T-helper 1 cell treated with Interleukin-12 subunit alpha and Interleukin-12 subunit beta and Interleukin-4 antibody, amounts not matched to agents 30 μg/mL and 1 μg/mL, for 36 hours (primary cell): ENCODE data around the gene PRAMEF15.
"Not testable (repeated sequence)": the region's sequence is repeated elsewhere in the genome, so short reads cannot be mapped to it uniquely, and the experiment has no call there.

ENCODE experiments used
- H3K27ac Mint-ChIP-seq: one replicate; pipeline ENCODE4 v1.8.0; 2021; ENCODE audit warnings: mild to moderate bottlenecking, mixed read lengths
- H3K27me3 Mint-ChIP-seq: one replicate; pipeline ENCODE4 v1.8.0; 2021; ENCODE audit warnings: low read depth, mixed read lengths
- H3K36me3 Mint-ChIP-seq: one replicate; pipeline ENCODE4 v1.8.0; 2021; ENCODE audit warnings: low read depth, mixed read lengths
- H3K4me1 Mint-ChIP-seq: one replicate; pipeline ENCODE4 v1.8.0; 2021; ENCODE audit warnings: low read depth, mixed read lengths
- H3K4me3 Mint-ChIP-seq: one replicate; pipeline ENCODE4 v1.8.0; 2021; ENCODE audit warnings: mild to moderate bottlenecking, moderate library complexity, mixed read lengths
- H3K9me3 Mint-ChIP-seq: one replicate; pipeline ENCODE4 v1.8.0; 2021; ENCODE audit warnings: mixed read lengths

The PRAMEF15 gene

DNA sequence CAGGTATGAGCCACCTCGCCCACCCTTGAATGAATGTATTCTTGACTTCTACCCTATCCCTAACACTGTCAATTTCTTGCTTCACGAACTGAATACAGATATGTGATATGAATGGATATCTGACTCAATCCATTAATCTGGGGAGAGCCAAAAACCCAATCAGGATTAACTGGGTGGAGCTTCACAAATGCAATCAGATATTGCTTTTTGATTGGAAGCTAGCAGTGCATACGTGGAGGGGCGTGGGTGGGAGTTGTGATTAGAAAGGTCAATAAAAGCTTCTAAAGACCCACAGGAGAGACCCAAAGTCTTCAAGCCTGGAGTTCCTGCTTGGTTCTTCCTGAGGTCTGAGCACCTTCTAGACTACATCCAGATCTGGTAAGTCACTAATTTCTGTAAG lies at the start of gene PRAMEF15:
PRAMEF15 (plus strand) TSS at position 301 of the 400 bp plus-strand sequence. CDS start 2,827 bp downstream, outside the sequence.
- H3K36me3 Mint-ChIP-seq, H3K27ac Mint-ChIP-seq, H3K4me3 Mint-ChIP-seq, H3K27me3 Mint-ChIP-seq, H3K9me3 Mint-ChIP-seq, H3K4me1 Mint-ChIP-seq: not testable (repeated sequence)

DNA sequence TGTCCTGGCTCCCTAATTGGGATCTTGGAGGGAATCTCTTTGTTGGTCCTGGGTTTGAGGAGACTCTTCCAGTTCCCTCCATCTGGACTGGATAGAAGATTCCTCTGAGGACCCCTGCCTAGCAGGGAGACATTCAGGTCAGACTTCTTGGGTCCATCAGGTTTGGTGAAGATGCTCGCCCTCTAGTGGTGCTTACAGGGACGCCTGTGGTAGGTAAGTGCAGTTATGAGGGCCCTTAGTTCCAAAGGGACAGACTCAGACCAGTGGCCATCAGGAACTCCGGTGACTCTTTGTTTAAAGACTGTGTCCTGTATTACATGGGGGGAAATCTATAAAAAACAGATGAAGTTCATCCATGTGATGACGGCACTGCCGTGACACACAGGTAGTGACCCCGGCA lies 38.4 kb upstream of the PRAMEF15 start:
- H3K9me3 Mint-ChIP-seq, H3K4me3 Mint-ChIP-seq, H3K4me1 Mint-ChIP-seq, H3K36me3 Mint-ChIP-seq, H3K27ac Mint-ChIP-seq, H3K27me3 Mint-ChIP-seq: not testable (repeated sequence)

DNA sequence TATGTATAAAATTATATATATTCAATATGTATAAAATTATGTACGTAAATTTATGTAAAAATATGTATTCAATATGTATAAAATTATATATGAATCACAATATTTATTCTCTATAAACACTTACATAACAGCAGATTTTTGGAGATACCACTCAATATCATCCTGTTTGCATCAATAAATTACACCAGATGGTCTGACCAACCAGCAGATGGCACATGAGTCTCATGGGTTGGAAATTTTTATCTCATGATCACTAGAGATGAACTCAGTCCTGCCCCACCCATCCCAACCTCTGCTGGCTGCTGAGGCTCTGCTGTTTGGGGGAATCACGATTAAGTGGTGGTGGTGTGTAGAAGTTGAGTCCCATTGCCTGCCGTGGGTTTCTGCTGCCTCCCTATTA lies 35.8 kb upstream of the PRAMEF15 start:
- not testable (repeated sequence) for H3K36me3 Mint-ChIP-seq, H3K27me3 Mint-ChIP-seq, H3K27ac Mint-ChIP-seq, H3K4me1 Mint-ChIP-seq, H3K9me3 Mint-ChIP-seq, H3K4me3 Mint-ChIP-seq

DNA sequence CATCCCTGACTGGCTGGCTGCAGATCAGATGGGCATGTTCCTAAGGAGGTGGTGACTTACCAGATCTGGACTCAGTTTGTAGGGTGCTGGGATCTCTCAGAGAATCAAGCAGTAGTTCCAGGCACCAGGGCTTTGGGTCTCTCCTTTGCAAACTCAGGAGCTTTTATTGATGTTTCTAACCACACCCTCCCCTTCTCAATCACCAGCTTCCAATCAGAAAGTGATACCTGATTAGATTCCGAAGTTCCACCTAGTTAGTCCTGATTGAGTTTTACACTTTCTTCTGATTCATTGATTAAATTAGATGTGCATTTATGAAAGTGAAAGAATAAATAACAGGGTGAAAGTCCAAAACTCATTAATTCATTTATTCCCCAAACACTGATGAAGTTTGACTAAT lies 30.3 kb upstream of the PRAMEF15 start, which contains the start of gene PRAMEF8:
PRAMEF8 (minus strand) TSS at position 101 of the 400 bp plus-strand sequence. CDS start 1,046 bp downstream, outside the sequence.
- H3K27me3 Mint-ChIP-seq, H3K36me3 Mint-ChIP-seq, H3K4me3 Mint-ChIP-seq, H3K27ac Mint-ChIP-seq, H3K4me1 Mint-ChIP-seq, H3K9me3 Mint-ChIP-seq: not testable (repeated sequence)

DNA sequence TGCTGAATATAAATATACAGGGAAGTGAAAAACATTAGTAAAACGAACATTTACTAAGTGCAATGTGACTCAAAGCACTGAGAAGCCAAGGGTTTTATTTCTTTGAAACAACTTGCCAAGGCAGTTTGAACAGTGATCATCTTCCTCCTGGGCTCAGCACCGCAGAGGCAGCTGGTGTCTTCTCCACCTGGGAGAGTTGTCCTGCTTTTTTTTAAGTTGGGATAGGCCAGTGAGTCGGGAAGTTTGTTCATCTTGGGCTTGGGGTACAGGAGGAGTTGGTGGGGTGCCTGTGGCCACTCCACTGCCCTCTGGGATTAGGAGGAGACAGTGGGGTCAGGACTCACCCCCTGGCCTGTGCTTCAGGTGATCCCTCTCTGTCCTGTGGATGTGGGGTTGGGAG lies 26.4 kb upstream of the PRAMEF15 start:
- not testable (repeated sequence) for H3K9me3 Mint-ChIP-seq, H3K27ac Mint-ChIP-seq, H3K4me1 Mint-ChIP-seq, H3K27me3 Mint-ChIP-seq, H3K36me3 Mint-ChIP-seq, H3K4me3 Mint-ChIP-seq

DNA sequence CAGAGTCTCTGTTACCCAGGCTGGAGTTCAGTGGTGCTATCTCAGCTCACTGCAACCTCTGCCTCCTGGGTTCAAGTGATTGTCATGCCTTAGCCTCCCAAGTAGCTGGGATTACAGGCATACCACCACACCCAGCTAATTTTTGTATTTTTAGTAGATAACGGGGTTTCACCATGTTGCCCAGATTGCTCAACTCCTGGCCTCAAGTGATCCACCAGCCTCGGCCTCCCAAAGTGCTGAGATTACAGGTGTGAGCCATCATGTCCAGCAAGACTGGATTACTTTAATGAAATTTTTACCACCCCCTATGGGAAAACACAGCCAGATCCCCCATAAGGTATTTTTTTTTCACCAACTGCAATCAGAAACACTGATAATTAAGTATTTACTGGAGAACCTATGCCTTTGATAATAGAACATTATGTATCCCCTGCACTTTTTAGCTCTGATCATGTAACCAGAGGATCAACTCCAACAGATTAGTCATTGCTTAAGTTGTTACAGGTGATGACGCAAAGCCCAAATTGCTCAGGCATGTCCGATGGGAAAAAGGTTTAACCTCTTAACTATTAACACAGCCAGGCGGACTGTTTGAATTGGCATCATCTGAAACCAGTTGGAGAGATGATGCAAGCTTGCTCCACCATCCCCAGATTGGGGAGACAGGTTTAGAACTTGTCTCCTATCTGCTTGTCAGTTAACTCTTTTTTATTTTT lies 18.0 kb upstream of the PRAMEF15 start:
- H3K4me3 Mint-ChIP-seq: not testable (repeated sequence)

DNA sequence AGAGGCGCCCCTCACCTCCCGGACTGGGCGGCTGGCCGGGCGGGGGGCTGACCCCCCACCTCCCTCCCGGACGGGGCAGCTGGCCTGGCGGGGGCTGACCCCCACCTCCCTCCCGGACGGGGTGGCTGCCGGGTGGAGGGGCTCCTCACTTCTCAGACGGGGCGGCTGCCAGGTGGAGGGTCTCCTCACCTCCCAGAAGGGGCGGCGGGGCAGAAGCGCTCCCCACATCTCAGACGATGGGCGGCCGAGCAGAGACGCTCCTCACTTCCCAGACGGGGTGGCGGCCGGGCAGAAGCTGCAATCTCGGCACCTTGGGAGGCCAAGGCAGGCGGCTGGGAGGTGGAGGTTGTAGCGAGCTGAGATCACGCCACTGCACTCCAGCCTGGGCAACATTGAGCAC lies 16.7 kb upstream of the PRAMEF15 start:
- H3K27me3 Mint-ChIP-seq, H3K36me3 Mint-ChIP-seq, H3K4me1 Mint-ChIP-seq, H3K4me3 Mint-ChIP-seq, H3K9me3 Mint-ChIP-seq, H3K27ac Mint-ChIP-seq: not testable (repeated sequence)

More for the DNA sequence above, 18.0 kb upstream of the PRAMEF15 start:
- not testable (repeated sequence) for H3K27ac Mint-ChIP-seq, H3K36me3 Mint-ChIP-seq, H3K9me3 Mint-ChIP-seq, H3K27me3 Mint-ChIP-seq, H3K4me1 Mint-ChIP-seq

DNA sequence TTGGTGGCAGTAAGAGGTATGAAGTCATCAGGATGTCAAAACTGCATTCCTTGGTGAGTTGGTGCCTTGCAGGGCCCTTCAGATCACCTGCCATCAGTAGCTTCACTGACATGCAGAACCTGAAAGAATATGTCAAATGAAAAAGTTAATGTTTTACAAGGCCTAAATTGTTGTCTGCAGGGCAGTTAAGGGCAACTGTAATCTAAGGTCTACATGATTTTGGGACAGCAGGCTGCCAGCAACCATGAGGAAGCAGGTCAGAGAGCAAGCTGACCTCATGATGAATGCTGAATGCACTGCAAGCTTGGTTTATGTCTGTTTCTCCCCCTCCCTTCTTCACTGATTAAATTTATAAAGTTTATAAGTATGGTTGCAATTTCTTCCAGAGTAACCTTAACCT lies 13.2 kb upstream of the PRAMEF15 start:
- not testable (repeated sequence) for H3K36me3 Mint-ChIP-seq, H3K9me3 Mint-ChIP-seq, H3K4me3 Mint-ChIP-seq, H3K4me1 Mint-ChIP-seq, H3K27me3 Mint-ChIP-seq, H3K27ac Mint-ChIP-seq

DNA sequence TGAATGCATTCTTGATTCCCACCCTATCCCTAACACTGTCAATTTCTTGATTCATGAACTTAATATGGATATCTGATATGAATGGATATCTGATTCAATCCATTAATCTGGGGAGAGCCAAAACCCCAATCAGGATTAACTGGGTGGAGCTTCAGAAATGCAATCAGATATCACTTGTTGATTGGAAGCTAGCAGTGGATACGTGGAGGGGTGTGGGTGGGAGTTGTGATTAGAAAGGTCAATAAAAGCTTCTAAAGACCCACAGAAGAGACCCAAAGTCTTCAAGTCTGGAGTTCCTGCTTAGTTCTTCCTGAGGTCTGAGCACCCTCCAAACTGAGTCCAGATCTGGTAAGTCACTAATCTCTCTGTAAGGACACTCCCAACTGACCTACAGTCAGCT lies 12.1 kb upstream of the PRAMEF15 start, which contains the start of gene PRAMEF33:
PRAMEF33 (plus strand) TSS at position 301 of the 400 bp plus-strand sequence. CDS start 2,416 bp downstream, outside the sequence.
- H3K27me3 Mint-ChIP-seq, H3K36me3 Mint-ChIP-seq, H3K4me1 Mint-ChIP-seq: not testable (repeated sequence)

DNA sequence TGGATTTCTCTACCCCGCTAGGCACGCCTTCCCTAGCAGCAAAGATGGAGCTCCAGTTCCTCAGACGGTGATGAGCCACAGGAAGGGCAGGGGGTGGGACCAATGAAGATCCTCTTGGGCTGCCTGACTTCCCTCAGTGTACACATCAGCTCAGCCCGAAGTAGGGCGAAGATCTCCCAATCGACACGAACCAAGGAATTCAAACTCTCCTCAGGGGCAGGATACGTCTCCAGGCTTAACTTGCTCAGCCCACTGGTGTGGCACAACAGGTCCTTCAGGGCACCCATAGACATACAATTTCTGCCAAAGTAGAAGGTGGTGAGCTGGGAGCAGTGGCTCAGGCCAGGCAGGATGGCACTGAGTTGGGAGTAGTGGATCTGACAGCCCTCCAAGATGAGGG lies 27.1 kb downstream of the PRAMEF15 start:
- not testable (repeated sequence) for H3K9me3 Mint-ChIP-seq, H3K4me1 Mint-ChIP-seq, H3K36me3 Mint-ChIP-seq, H3K27me3 Mint-ChIP-seq, H3K4me3 Mint-ChIP-seq, H3K27ac Mint-ChIP-seq

More for the DNA sequence above, 12.1 kb upstream of the PRAMEF15 start, which contains the start of gene PRAMEF33:
- H3K27ac Mint-ChIP-seq, H3K9me3 Mint-ChIP-seq, H3K4me3 Mint-ChIP-seq: not testable (repeated sequence)

DNA sequence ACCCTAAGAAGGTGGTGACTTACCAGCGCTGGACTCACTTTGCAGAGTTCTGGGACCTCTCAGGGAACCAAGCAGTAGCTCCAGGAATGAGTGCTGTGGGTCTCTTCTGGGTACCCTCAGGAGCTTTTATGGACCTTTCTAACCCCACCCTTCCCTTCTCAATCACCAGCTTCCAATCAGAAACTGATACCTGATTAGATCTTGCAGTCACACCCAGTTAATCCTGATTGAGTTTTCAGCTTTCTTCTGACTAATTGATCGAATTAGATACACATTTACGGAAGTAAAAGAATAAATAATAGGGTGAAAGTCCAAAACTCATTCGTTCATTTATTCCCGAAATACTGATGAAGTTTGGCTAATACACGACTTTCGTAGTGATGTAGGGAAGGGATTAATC lies 31.7 kb downstream of the PRAMEF15 start, which contains the start of gene PRAMEF14:
PRAMEF14 (minus strand) TSS at position 101 of the 400 bp plus-strand sequence. CDS start 1,820 bp downstream, outside the sequence.
- not testable (repeated sequence) for H3K9me3 Mint-ChIP-seq, H3K4me3 Mint-ChIP-seq, H3K27ac Mint-ChIP-seq, H3K36me3 Mint-ChIP-seq, H3K27me3 Mint-ChIP-seq, H3K4me1 Mint-ChIP-seq

DNA sequence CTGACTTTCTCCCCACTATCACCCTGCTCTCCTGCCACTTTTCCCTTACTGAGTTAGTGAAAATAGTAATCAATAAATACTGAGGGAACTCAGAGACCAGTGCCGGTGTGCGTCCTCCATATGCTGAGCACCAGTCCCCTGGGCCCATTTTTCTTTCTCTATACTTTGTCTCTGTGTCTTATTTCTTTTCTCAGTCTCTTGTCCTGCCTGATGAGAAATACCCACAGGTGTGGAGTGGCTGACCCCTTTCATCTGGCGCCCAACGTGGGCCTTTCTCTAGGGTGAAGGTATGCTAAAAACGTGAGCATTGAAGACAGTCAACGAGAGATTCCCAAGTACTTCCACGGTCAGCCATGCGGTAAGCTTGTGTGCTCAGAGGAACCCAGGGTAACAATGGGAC lies 38.1 kb downstream of the PRAMEF15 start:
- H3K27ac Mint-ChIP-seq, H3K9me3 Mint-ChIP-seq, H3K27me3 Mint-ChIP-seq, H3K36me3 Mint-ChIP-seq, H3K4me1 Mint-ChIP-seq, H3K4me3 Mint-ChIP-seq: not testable (repeated sequence)

DNA sequence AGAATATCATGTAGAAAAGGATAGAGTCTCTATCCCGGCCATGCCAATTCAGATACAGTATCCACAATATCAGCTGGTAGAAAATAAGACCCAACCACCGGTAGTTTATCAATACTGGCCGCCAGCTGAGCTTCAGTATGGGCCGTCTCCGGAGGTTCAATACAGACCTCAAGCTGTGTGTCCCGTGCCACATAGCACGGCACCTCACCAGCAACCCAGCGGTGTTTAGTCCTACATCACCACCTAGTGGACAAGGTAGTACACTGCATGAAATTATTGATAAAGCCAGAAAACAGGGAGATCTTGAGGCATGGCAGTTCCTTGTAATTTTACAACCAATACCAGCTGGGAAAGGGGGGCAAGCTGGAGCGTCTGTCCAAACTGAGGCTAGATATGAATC lies 39.1 kb downstream of the PRAMEF15 start:
- not testable (repeated sequence) for H3K27ac Mint-ChIP-seq, H3K27me3 Mint-ChIP-seq, H3K36me3 Mint-ChIP-seq, H3K9me3 Mint-ChIP-seq, H3K4me3 Mint-ChIP-seq, H3K4me1 Mint-ChIP-seq

DNA sequence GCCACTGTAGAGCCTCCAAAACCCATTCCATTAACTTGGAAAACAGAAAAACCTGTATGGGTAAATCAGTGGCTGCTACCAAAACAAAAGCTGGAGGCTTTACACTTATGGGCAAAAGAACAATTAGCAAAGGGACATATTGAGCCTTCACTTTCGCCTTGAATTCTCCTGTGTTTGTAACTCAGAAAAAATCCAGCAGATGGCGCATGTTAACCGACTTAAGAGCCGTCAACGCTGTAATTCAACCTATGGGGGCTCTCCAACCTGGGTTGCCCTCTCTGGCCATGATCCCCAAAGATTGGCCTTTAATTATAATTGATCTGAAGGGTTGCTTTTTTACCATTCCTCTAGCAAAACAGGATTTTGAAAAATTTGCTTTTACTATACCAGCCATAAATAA lies 41.4 kb downstream of the PRAMEF15 start:
- not testable (repeated sequence) for H3K4me3 Mint-ChIP-seq, H3K9me3 Mint-ChIP-seq, H3K27ac Mint-ChIP-seq, H3K4me1 Mint-ChIP-seq, H3K36me3 Mint-ChIP-seq, H3K27me3 Mint-ChIP-seq

DNA sequence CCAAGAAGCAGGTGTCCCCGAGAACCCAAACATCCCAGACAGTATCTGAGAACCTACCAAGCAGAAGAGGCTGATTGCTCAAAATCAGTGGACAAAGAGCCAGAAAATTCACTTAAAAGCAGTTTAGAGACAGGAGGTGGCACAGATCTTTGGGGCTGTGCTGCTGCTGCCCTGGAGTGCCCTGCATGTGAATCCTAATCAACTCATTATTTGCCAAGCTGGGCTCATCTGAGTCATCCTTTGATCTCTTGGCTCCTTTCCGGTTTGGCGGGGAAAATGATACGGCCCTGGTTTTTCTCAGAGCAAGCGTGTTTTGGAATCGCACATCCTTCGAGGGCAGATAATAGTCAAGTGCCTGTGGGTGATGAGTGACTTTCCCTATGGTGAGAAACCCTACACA lies 47.0 kb downstream of the PRAMEF15 start:
- H3K4me3 Mint-ChIP-seq, H3K9me3 Mint-ChIP-seq, H3K4me1 Mint-ChIP-seq, H3K36me3 Mint-ChIP-seq, H3K27me3 Mint-ChIP-seq, H3K27ac Mint-ChIP-seq: not testable (repeated sequence)

DNA sequence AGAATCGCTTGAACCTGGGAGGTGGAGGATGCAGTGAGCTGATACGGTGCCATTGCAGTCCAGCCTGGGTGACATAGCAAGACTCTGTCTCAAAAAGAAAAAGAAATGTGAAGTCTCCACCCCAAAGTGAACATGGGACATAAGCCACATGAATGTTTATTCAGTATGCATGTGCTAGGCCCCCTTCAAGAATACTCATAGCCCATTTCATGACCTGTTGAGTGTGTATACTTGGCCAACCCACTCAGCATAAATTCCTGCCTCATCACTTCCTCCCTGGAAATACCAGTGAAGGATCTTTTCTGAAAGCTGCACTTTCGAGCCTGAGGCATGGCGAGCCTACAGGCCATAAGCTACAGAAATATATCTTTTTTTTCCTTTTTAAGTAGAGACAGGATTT lies 49.5 kb downstream of the PRAMEF15 start:
- not testable (repeated sequence) for H3K27ac Mint-ChIP-seq, H3K4me1 Mint-ChIP-seq, H3K27me3 Mint-ChIP-seq, H3K36me3 Mint-ChIP-seq, H3K9me3 Mint-ChIP-seq, H3K4me3 Mint-ChIP-seq
